GM12892 (cell line): ENCODE results near the gene TEAD1.

Source experiments
- POLR2AphosphoS5 ChIP-seq: IDR thresholded peaks from 2 replicates; pipeline ENCODE4 v1.6.1; 2011; ENCODE audit warnings: low read depth, low read length, control low read depth
- TAF1 ChIP-seq: IDR thresholded peaks from 2 replicates; pipeline ENCODE4 v1.6.1; 2011; ENCODE audit warnings: low read depth, mild to moderate bottlenecking, control low read depth, low read length, borderline replicate concordance

DNA sequence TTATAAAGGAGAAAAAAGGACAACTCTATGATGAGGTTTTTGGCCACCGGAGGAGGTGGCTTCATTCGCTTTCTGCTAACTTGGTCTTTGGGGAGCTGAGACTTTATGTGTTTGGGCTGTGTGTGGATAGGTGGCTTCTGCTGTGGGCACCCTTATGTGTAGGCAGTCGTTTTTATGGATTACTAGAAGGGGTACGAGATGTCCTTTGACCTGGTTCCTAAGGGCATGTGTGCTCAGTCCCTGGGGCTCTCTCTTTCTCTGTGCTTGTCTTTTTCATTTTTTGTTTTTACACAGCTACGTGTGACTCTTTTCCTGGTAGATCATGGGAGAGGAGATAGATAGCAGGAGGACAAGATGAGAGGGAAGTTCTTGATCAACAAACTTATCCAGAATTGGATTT, 93.4 kb downstream of the TEAD1 start:
- no peak for TF ChIP-seq POLR2AphosphoS5
- TF ChIP-seq TAF1: no peak
